Keratinocyte (primary cell): ENCODE data around the gene NUDT14.

Experiments used
- EZH2 ChIP-seq: IDR thresholded peaks from one replicate; pipeline ENCODE4 v1.6.1; 2012; ENCODE audit warnings: inconsistent platforms, mild to moderate bottlenecking, low read length, moderate library complexity
- TF ChIP-seq, protein P1 (sequence below), 3 experiments: IDR thresholded peaks in 1 of 3; conservative IDR thresholded peaks in 1 of 3; optimal IDR thresholded peaks in 1 of 3; 2 replicates in 2 of 3; 3 replicates in 1 of 3; pipeline versions ENCODE3 to v1.5.1; 2011; ENCODE audit warnings: low read length in 3 of 3, mild to moderate bottlenecking in 3 of 3, moderate library complexity in 2 of 3, control low read depth in 1 of 3, inconsistent platforms in 1 of 3; ENCODE audit not compliant: insufficient read depth in 2 of 3; ENCODE audit errors: extremely low read depth in 1 of 3

- TF ChIP-seq, protein P1, sequence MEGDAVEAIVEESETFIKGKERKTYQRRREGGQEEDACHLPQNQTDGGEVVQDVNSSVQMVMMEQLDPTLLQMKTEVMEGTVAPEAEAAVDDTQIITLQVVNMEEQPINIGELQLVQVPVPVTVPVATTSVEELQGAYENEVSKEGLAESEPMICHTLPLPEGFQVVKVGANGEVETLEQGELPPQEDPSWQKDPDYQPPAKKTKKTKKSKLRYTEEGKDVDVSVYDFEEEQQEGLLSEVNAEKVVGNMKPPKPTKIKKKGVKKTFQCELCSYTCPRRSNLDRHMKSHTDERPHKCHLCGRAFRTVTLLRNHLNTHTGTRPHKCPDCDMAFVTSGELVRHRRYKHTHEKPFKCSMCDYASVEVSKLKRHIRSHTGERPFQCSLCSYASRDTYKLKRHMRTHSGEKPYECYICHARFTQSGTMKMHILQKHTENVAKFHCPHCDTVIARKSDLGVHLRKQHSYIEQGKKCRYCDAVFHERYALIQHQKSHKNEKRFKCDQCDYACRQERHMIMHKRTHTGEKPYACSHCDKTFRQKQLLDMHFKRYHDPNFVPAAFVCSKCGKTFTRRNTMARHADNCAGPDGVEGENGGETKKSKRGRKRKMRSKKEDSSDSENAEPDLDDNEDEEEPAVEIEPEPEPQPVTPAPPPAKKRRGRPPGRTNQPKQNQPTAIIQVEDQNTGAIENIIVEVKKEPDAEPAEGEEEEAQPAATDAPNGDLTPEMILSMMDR (optimal IDR thresholded peaks at IDR 0.05 in 1 of 3, IDR thresholded peaks at IDR 0.05 in 1 of 3, conservative IDR thresholded peaks at IDR 0.05 in 1 of 3; ENCODE audit: extremely low read depth in 1 of 3, insufficient read depth in 2 of 3, low read length in 3 of 3), result no peak
- no peak for TF ChIP-seq EZH2
These were observed 37.6 kb downstream of the NUDT14 start for GRCh38 chr14:105143451-105144025.
